Adrenal gland (tissue), 5 donors: ENCODE measurements around the gene SF3B3.

Experiments used
- CTCF ChIP-seq, 6 experiments: fragments of 450-650 bp in 4 of 6; fragments of 200-600 bp in 2 of 6; sonication (generic) in 1 of 6; IDR thresholded peaks; 1 replicate in 5 of 6; 2 replicates in 1 of 6; pipeline versions ENCODE4 v1.5.1 to v1.8.0; 2016 to 2021; ENCODE audit warnings: antibody characterized with exemption in 6 of 6, mild to moderate bottlenecking in 2 of 6, moderate library complexity in 1 of 6
- POLR2A ChIP-seq, 2 donors: fragments of 450-650 bp; IDR thresholded peaks; one replicate each; pipeline ENCODE4 v1.6.1; 2017; ENCODE audit warnings: antibody characterized with exemption in 2 of 2, mild to moderate bottlenecking in 2 of 2, moderate library complexity in 1 of 2
- donor health status: DM: no; HTN: no; CAD: no.

GRCh38 chr16:70570967-70571570, 47.5 kb downstream of the SF3B3 start:
- no peak for TF ChIP-seq CTCF (IDR thresholded peaks at IDR 0.05)
- no peak for TF ChIP-seq POLR2A (IDR thresholded peaks at IDR 0.05)
